IMR-90 (cell line): Measurements from ENCODE around the gene GNG12. TPM values are rescaled to one million over a fixed set of nuclear protein-coding genes. Genes with fewer than 3 reads are reported as not detected.

Source experiments
- ATAC-seq: fragments of 200-7000 bp; cut with Tn5 transposase; 2 replicates; pipeline ENCODE4 v1.9.1; 2020; ENCODE audit warnings: low read depth, mild to moderate bottlenecking, moderate library complexity
- BruUV-seq: library from RNA; stranded (reverse); fragments of 400-500 nt; replicated peaks from 2 replicates; lab custom pipeline; 2021; lab: Mats Ljungman, UMichigan
- CTCF ChIA-PET: fragments of 300-600 bp; formaldehyde crosslinking; extraction: SDS; loops from one replicate; lab custom pipeline; 2021; ENCODE audit warnings: antibody characterized with exemption; lab: Yijun Ruan, JAX
- POLR2A ChIA-PET: fragments of 300-600 bp; sonication (Branson Sonifier 250); formaldehyde crosslinking; loops from one replicate; lab custom pipeline; 2022; ENCODE audit warnings: antibody characterized with exemption; ENCODE audit not compliant: unreplicated experiment; lab: Charles Lee
- DNase-seq: peaks from one replicate; pipeline ENCODE4 v3.0.0; 2013
- H2AFZ ChIP-seq: replicated peaks from 2 replicates; pipeline ENCODE3; 2013; ENCODE audit warnings: low read length, mild to moderate bottlenecking; ENCODE audit not compliant: poor library complexity
- H2AK5ac ChIP-seq: 2 replicates; pipeline ENCODE4 v1.6.1; 2013; ENCODE audit warnings: low read depth, low read length, inconsistent platforms
- H2AK9ac ChIP-seq: replicated peaks from 2 replicates; pipeline ENCODE3; 2013; ENCODE audit warnings: mild to moderate bottlenecking, low read depth, low read length, moderate library complexity; ENCODE audit not compliant: poor library complexity
- H2BK120ac ChIP-seq: 2 replicates; pipeline ENCODE4 v1.6.1; 2013; ENCODE audit warnings: low read depth, low read length, inconsistent platforms
- H2BK15ac ChIP-seq: 3 replicates; pipeline ENCODE4 v1.6.1; 2013; ENCODE audit warnings: low read depth, low read length, inconsistent platforms
- H2BK20ac ChIP-seq: 2 replicates; pipeline ENCODE4 v1.6.1; 2013; ENCODE audit warnings: low read depth, mild to moderate bottlenecking, inconsistent platforms, low read length, moderate library complexity
- H2BK5ac ChIP-seq: 2 replicates; pipeline ENCODE4 v1.6.1; 2013; ENCODE audit warnings: mild to moderate bottlenecking, low read depth, low read length, inconsistent platforms; ENCODE audit not compliant: poor library complexity, severe bottlenecking
- H3K14ac ChIP-seq: replicated peaks from 2 replicates; pipeline ENCODE4 v1.6.1; 2013; ENCODE audit warnings: low read depth, low read length, inconsistent platforms
- H3K18ac ChIP-seq: 2 replicates; pipeline ENCODE4 v1.6.1; 2013; ENCODE audit warnings: low read depth, low read length, control low read depth
- H3K23ac ChIP-seq: 2 replicates; pipeline ENCODE4 v1.6.1; 2013; ENCODE audit warnings: low read depth, low read length, inconsistent platforms
- H3K27ac ChIP-seq: 2 replicates; pipeline ENCODE4 v1.5.1; 2013; ENCODE audit warnings: mild to moderate bottlenecking, control low read depth, low read length; ENCODE audit not compliant: insufficient read depth
- H3K27me3 ChIP-seq: 2 replicates; pipeline ENCODE4 v1.6.1; 2013; ENCODE audit warnings: low read length; ENCODE audit not compliant: control insufficient read depth, insufficient read depth
- H3K36me3 ChIP-seq: 2 replicates; pipeline ENCODE4 v1.6.1; 2013; ENCODE audit warnings: low read length, mixed read lengths; ENCODE audit not compliant: control insufficient read depth, insufficient read depth
- H3K4ac ChIP-seq: 2 replicates; pipeline ENCODE4 v1.6.1; 2013; ENCODE audit warnings: low read depth, low read length, inconsistent platforms
- H3K4me1 ChIP-seq: 2 replicates; pipeline ENCODE4 v1.6.1; 2013; ENCODE audit warnings: low read length, mixed read lengths; ENCODE audit not compliant: control insufficient read depth, insufficient read depth
- H3K4me2 ChIP-seq: 2 replicates; pipeline ENCODE4 v1.6.1; 2013; ENCODE audit warnings: low read depth, mild to moderate bottlenecking, control low read depth, low read length, moderate library complexity
- H3K4me3 ChIP-seq: 2 replicates; pipeline ENCODE4 v1.5.1; 2013; ENCODE audit warnings: low read depth, mild to moderate bottlenecking, control low read depth, low read length, moderate library complexity; ENCODE audit not compliant: insufficient read depth
- H3K56ac ChIP-seq: 2 replicates; pipeline ENCODE4 v1.6.1; 2013; ENCODE audit warnings: low read length, inconsistent platforms; ENCODE audit not compliant: insufficient read depth; ENCODE audit errors: extremely low read depth
- H3K79me1 ChIP-seq, 2 experiments: 2 replicates each; pipeline ENCODE4 v1.6.1; 2013; ENCODE audit warnings: low read length in 2 of 2, inconsistent platforms in 1 of 2, low read depth in 1 of 2
- H3K9ac ChIP-seq: 2 replicates; pipeline ENCODE4 v1.6.1; 2013; ENCODE audit warnings: low read depth, low read length, control low read depth
- H3K9me1 ChIP-seq: 2 replicates; pipeline ENCODE4 v1.6.1; 2013; ENCODE audit warnings: low read length, inconsistent platforms; ENCODE audit not compliant: insufficient read depth
- H3K9me3 ChIP-seq: 2 replicates; pipeline ENCODE4 v1.6.1; 2013; ENCODE audit warnings: low read length; ENCODE audit not compliant: control insufficient read depth, insufficient read depth
- H4K20me1 ChIP-seq: 2 replicates; pipeline ENCODE4 v1.6.1; 2013; ENCODE audit warnings: low read length, inconsistent platforms; ENCODE audit not compliant: insufficient read depth
- H4K5ac ChIP-seq: 2 replicates; pipeline ENCODE4 v1.6.1; 2013; ENCODE audit warnings: mild to moderate bottlenecking, low read depth, low read length, control low read depth
- H4K8ac ChIP-seq, 2 experiments: 2 replicates each; pipeline ENCODE4 v1.6.1; 2013; ENCODE audit warnings: low read depth in 2 of 2, low read length in 2 of 2, control low read depth in 1 of 2, inconsistent platforms in 1 of 2
- H4K91ac ChIP-seq: 2 replicates; pipeline ENCODE4 v1.6.1; 2013; ENCODE audit warnings: low read depth, low read length, inconsistent platforms; ENCODE audit not compliant: insufficient read depth
- BHLHE40 ChIP-seq: fragments of 150-350 bp; IDR thresholded peaks from 2 replicates; pipeline ENCODE4 v1.6.1; 2016; ENCODE audit warnings: mild to moderate bottlenecking, low read depth, low read length
- CEBPB ChIP-seq: IDR thresholded peaks from 2 replicates; pipeline ENCODE4 v1.6.1; 2012; ENCODE audit warnings: low read depth, low read length, improper control_type of control experiment
- ELK1 ChIP-seq: fragments of 150-350 bp; IDR thresholded peaks from 2 replicates; pipeline ENCODE4 v1.6.1; 2016; ENCODE audit warnings: low read depth, mild to moderate bottlenecking, low read length, moderate library complexity, borderline replicate concordance
- FOS ChIP-seq: fragments of 150-350 bp; IDR thresholded peaks from 2 replicates; pipeline ENCODE4 v1.6.1; 2016; ENCODE audit warnings: low read depth, low read length
- MAZ ChIP-seq: IDR thresholded peaks from 2 replicates; pipeline ENCODE4 v1.6.1; 2012; ENCODE audit warnings: low read depth, mild to moderate bottlenecking, low read length, improper control_type of control experiment, moderate library complexity, borderline replicate concordance
- POLR2A ChIP-seq: IDR thresholded peaks from 2 replicates; pipeline ENCODE4 v1.6.1; 2012; ENCODE audit warnings: mild to moderate bottlenecking, low read depth, low read length
- RAD21 ChIP-seq: IDR thresholded peaks from 2 replicates; pipeline ENCODE4 v1.6.1; 2012; ENCODE audit warnings: low read length, improper control_type of control experiment
- RCOR1 ChIP-seq: IDR thresholded peaks from 2 replicates; pipeline ENCODE4 v1.6.1; 2012; ENCODE audit warnings: mild to moderate bottlenecking, low read length, improper control_type of control experiment; ENCODE audit not compliant: insufficient replicate concordance
- RFX5 ChIP-seq: IDR thresholded peaks from 2 replicates; pipeline ENCODE4 v1.8.0; 2012; ENCODE audit warnings: low read depth, mild to moderate bottlenecking, low read length, moderate library complexity
- SMC3 ChIP-seq: fragments of 150-350 bp; IDR thresholded peaks from 2 replicates; pipeline ENCODE4 v1.6.1; 2016; ENCODE audit warnings: low read depth, mild to moderate bottlenecking, antibody characterized with exemption, low read length, moderate library complexity
- dilution Hi-C: fragments of 300-500 bp; cut with HindIII; formaldehyde crosslinking; loops from one replicate; pipeline ENCODE4 v1.14.3; 2018; ENCODE audit warnings: low sequenced_read_pairs; ENCODE audit not compliant: unreplicated experiment
- in situ Hi-C: fragments of 300-500 bp; cut with MboI; formaldehyde crosslinking; loops from 3 replicates; pipeline ENCODE4 v1.14.3; 2019; ENCODE audit warnings: low sequenced_read_pairs, inconsistent platforms, mixed read lengths
- intact Hi-C: fragments of 100-400 bp; cut with micrococcal nuclease; formaldehyde crosslinking; loops from 2 replicates; pipeline ENCODE4 v1.10.0; 2022
- polyA plus RNA-seq, 3 experiments: library from polyadenylated mRNA; depleted of rRNA; stranded (reverse); fragments of >200 nt; gene quantifications; 2 replicates each; pipeline ENCODE4 v1.2.3, GENCODE V29; 2012; ENCODE audit warnings: low replicate concordance in 1 of 3
- total RNA-seq: library from RNA; depleted of rRNA; stranded (reverse); fragments of >200 nt; gene quantifications from 2 replicates; pipeline ENCODE4 v1.2.3, GENCODE V29; 2012

The GNG12 gene
- total and polyA plus RNA-seq, 2 of the 4 experiments (the other 2 are of a cell fraction): 92.3 to 132 TPM

- no peak for TF ChIP-seq CEBPB
- TF ChIP-seq RFX5: no peak
- TF ChIP-seq BHLHE40: no peak
- TF ChIP-seq FOS: no peak
- TF ChIP-seq SMC3: no peak
- TF ChIP-seq ELK1: no peak
- no peak for TF ChIP-seq RCOR1
- TF ChIP-seq MAZ: no peak
- TF ChIP-seq RAD21: no peak
- TF ChIP-seq POLR2A: no peak
- Histone ChIP-seq H4K20me1 (peaks cover 63% of the 10 kb centered on the region), H4K91ac (no peak overlapping the region)
These were observed 26.0 kb downstream of the GNG12 start for GRCh38 chr1:67807282-67807681.

More at GRCh38 chr1:67807282-67807681, 26.0 kb downstream of the GNG12 start:
- Histone ChIP-seq H3K36me3 (no peaks in the 10 kb centered on the region), H2AK9ac (no peak overlapping the region), H3K4ac (no peak overlapping the region), H3K9me1 (peaks cover 15% of the 10 kb centered on the region), H2AFZ (no peak overlapping the region), H3K27ac (no peak overlapping the region), H3K18ac (no peak overlapping the region), H3K23ac (no peak overlapping the region), H3K4me2 (no peak overlapping the region), H3K27me3 (no peaks in the 10 kb centered on the region), H4K5ac (no peak overlapping the region), H2BK15ac (no peak overlapping the region), H2BK120ac (no peak overlapping the region), H4K8ac (no peak overlapping the region), H2AK5ac (no peak overlapping the region), H3K9me3 (no peaks in the 10 kb centered on the region), H2BK20ac (no peak overlapping the region), H3K4me1 (peaks cover 23% of the 10 kb centered on the region), H3K14ac (no peak overlapping the region), H3K9ac (no peak overlapping the region), H2BK5ac (no peak overlapping the region), H3K79me1 (peaks cover 36 to 69% of the 10 kb centered on the region in 2 experiments), H3K56ac (no peak overlapping the region), H3K4me3 (no peak overlapping the region)
- no peak for DNase-seq
- dilution Hi-C loops: no loop called here
- CTCF ChIA-PET: interaction anchor here (0.7 to 1.0 kb wide), 2 partner anchors 11 to 14 kb away, joined by 3 to 5 read pairs; no protein-coding TSS in a partner anchor
- no peak for ATAC-seq
- intact Hi-C loops: no loop called here
- POLR2A ChIA-PET: no interaction called here
- no TSS peak for BruUV-seq
- in situ Hi-C loops: no loop called here
